AML-193 (cell line): ENCODE results near the gene ZNF236.
"Not testable (repeated sequence)": the region's sequence is repeated elsewhere in the genome, so short reads cannot be mapped to it uniquely, and the experiment has no call there.

Source experiments
- DNase-seq, 2 experiments: peaks; one replicate each; lab custom pipeline; 2025; lab: John Stamatoyannopoulos, UW

The ZNF236 gene

GRCh38 chr18:76948345-76948744, 126.0 kb downstream of the ZNF236 start:
- DNase-seq = no peak

- DNase-seq = no peak
Measured at GRCh38 chr18:76951456-76952247, 129.3 kb downstream of the ZNF236 start.

DNA sequence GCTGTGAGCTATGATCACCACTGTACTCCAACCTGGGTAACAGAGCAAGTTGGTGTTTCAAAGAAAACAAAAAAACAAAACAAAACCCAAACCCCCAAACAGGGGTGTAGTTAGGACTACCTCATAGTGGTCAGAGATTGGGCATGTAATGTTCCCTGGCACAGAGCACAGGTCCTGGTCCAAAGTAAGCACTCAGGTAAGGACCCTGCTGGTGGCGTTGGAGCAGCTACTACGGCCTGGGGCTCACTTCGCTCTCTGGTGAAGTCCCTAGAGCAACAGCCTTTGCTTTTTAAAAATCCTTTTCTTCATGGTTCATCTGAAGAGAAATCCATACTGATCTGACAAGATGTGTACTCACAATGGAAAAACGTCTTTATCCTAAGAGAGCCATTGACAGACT, 130.4 kb downstream of the ZNF236 start:
- DNase-seq = no peak

- no peak for DNase-seq
Measured at GRCh38 chr18:76953156-76953555, 130.8 kb downstream of the ZNF236 start.

DNA sequence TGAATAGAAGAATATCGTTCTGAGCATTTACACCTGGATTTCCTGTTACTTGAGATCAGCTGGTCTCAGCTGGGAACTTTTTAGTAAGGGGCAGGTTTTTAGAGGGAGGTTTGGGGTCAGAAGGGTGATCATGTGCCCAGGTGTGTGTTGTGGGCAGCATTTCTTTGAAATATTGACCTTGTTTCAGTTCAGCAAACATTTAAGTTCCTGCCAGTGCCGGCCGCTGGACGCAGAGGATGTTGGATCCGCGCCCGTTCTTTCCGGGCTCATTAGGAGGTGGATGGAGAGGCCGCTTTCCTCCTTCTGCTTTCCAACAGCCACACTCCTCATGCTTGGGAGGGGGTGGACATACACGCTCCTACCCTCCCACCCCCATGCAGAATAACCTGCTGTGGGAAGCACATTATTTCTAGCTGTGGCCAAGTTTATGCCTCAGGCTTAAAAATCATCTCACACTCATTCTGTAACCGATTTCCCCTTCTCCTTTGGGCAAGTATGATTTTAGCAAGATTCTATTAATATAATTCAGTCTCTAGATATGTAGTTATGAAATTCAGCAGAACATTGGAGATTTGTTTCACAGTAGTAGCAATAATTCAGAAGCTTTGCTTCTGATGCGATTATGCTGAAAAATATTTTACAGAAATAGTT, 131.4 kb downstream of the ZNF236 start:
- DNase-seq = no peak

DNA sequence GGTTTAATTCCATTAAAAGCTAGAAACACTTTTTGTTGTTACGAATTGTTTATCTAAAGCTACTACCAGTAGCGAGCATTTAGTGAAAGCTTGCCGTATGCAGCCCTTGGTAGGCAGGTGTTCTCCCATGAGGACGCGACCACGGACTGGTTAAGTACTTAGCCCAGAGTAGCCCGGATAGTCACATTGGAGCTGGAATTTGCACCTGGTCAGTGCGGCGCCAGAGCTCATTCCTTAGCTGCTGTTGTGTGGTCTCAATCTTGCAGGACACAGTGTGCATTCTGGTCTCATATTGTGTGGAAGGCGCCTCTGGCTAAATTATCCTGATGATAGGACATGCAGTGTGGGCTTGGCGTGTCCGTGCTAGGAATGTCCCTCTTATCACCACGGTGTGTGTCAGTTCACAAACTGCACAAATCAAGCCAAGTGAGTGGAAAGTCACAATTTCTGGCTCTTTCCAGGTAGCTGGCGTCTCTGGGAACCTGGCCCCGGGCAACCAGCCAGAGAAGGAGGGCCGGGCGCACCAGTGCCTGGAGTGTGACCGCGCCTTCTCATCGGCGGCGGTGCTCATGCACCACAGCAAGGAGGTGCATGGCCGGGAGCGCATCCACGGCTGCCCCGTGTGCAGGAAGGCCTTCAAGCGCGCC, 133.3 kb downstream of the ZNF236 start:
- DNase-seq = no peak

- no peak for DNase-seq
Measured at GRCh38 chr18:76956648-76957047, 134.3 kb downstream of the ZNF236 start.

- no peak for DNase-seq
Measured at GRCh38 chr18:76957384-76958355, 135.3 kb downstream of the ZNF236 start.

GRCh38 chr18:76958692-76959341, 136.5 kb downstream of the ZNF236 start:
- DNase-seq = no peak

- DNase-seq = no peak
Measured at GRCh38 chr18:76959605-76960004, 137.2 kb downstream of the ZNF236 start.

DNA sequence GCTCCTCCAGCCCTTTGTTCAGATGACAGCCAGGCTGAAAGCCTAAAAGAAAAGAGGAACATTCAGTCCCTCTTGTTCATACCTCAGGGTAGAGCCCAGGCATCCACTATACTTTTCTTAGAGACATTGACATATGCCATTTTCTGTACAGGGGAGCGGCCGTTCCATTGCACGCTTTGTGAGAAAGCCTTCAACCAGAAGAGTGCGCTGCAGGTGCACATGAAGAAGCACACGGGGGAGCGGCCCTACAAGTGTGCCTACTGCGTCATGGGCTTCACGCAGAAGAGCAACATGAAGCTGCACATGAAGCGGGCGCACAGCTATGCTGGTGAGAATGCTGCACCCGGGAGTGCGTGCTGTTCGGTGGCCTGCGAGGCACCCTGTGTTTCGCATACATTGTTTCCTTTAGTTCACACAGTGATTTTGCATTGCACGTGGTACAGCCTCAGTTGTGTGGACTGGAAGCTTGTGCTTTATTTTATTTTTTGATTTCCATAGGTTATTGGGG, 138.2 kb downstream of the ZNF236 start:
- DNase-seq = no peak

GRCh38 chr18:76962851-76963250, 140.5 kb downstream of the ZNF236 start:
- no peak for DNase-seq

- DNase-seq = no peak
Measured at GRCh38 chr18:76963936-76964335, 141.6 kb downstream of the ZNF236 start.

GRCh38 chr18:76965555-76966151, 143.3 kb downstream of the ZNF236 start:
- not testable (repeated sequence) for DNase-seq

DNA sequence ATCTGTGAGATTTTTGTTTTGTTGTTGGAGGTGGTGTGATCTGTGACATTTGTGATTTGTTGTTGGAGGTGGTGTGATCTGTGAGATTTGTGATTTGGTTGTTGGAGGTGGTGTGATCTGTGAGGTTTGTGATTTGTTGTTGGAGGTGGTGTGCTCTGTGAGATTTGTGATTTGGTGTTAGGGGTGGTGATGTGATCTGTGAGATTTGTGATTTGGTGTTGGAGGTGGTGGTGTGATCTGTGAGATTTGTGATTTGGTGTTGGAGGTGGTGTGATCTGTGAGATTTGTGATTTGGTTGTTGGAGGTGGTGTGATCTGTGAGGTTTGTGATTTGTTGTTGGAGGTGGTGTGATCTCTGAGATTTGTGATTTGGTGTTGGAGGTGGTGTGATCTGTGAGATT, 144.9 kb downstream of the ZNF236 start:
- not testable (repeated sequence) for DNase-seq

DNA sequence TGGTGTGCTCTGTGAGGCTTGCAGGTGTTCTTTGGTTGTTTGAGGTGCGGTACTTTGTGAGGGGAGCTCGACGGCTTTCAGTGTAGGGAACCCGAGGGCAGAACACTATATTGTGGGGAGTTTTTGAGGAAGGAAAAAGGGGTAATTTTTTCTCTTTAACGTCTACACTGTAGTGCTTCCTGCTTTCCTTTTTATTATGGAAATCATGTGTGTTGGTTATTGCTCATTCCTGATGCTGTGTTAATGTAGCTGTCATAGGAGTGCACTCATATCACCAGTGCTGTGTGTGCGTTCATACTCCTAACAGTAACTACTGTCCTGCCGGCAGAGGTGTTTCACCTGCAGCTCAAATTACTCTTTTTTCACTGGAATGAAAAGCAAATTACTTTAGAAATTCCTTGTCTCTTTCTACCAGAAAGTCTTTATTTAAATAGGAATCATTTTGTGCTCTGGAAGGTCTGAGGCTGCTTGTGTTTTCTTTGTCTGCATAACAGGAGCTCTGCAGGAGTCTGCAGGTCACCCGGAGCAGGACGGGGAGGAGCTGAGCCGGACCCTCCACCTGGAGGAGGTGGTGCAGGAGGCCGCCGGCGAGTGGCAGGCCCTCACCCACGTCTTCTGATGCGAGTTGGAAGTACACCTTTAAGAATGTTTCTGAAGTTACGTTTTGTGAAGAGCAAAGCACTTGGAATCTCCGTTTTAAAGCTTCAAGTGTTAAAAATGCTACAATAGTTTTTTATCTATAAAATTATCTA, 145.5 kb downstream of the ZNF236 start:
- DNase-seq = no peak

DNA sequence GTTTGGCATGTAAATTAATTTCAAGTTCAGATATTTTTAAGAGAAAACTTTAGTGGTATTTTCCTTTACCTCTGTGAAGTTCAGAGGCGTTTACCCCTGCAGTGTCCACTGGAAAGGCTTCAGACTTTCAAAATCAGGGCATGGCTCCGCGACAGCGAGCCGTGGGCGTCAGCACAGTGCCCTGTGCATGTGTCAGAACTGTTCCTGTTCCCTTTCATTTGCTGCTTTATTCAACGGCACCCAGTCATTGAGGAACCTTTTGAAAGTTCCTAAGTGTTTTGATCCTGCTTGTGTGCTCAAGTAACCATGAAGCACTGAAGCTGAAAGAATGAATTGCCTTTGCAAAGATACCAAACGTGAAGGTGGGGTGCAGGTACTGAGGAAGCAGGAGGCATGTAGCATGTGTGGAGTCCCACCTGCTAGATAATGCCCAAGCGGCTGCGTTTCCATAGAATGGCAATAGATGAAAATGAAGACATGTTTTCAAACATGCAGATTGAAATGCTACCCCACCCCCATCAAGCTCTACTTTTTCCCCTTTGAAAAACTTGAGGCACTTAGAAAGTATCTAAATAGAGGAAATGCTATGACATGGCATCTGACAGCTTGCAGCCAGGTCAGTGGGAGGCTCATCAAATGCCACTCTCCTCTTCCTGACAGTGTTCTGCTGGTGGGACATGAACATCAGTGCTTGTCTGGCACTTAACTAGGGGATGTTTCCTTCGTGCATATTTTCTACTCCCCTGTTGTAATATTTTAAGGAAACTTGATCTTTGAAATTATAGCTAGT, 148.6 kb downstream of the ZNF236 start:
- DNase-seq = no peak

DNA sequence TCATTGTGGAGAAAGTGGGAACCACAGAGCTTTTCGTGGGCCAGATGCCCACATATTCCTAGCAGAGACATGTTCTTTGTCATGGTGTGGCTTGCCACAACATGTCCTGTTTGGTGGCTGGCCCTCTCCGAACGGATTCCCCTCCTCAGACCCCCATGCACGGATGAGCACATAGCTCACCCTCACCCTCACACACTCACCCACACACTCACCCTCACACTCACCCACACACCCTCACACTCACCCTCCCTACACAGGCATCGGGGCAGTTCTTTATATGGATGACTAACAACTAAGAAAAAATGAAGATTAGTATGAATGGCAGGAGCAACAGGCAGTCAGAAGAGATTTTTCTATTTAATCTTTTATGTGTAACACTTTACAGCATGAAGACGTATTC, 149.9 kb downstream of the ZNF236 start:
- no peak for DNase-seq

DNA sequence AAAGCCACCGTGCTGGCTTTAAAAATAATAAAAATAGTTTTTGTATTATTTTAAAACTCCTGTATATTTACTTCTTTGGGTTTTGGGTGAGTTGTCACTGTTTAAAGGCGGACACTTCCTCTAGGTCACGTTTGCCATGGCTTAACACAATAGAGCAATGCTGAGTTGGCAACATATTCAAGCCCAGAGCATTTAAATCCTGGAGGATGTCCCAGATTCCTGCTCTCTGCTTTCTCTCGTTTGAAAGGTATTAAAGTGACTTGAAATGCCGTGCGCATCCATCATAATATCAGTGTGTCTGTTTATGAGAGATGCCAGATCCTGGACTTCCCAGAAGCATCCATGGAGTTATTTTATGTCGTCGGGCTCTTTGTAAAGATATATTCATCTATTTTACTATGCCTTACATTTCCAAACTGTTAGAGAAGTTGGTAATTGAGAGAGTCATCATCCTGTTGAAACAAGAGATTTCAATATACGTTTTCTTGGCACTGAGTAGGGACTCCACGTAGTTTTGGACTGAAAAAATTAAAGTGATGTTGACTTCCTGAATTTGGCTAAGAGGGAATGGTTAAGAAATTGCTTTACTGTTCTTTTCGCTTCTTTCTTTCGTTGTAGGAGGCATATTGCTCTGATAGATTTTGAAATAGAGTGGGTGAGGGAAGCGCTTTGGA, 150.6 kb downstream of the ZNF236 start:
- no peak for DNase-seq
